ENCODE results near the gene BCL10.

BCL10 gene

DNA sequence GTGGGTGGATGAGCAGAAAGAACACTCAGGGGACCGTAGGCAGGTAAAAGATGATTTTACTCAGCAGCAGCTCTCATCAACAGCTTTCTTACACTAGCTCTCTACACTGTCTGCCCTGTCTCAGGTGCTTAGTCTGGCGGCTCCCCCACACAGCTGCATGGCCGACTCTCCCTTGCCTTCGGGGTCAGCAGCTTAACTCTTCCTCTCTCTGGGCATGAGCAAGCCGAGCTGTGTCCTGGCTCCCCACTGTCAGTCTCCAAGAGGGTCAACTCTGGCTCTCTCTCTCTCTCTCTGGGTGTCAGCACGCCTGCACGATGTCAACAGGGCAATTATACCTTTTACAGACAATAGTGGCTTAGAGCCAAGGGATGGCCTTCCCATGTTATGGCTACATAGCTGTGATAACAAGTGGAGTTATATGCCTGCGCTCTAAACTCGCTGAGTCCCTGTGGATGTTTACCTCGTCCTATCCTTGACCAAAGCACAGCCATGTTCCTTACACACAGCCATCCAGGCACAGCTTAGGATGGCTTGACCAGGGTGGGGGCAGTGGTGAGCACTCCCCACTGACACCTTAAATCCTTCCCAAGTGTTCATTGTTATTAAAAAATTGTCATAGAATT is 3.1 kb upstream of the BCL10 start:
- Mint-ChIP-seq H3K9me3 (no peaks in the 10 kb centered on the region), H3K36me3 (ENCODE audit: low read depth) (no peaks in the 10 kb centered on the region), H3K27me3 (ENCODE audit: low read depth, poor library complexity) (peaks cover 13% of the 10 kb centered on the region), H3K27ac (no peak overlapping the region), H3K4me3 (no peak overlapping the region), H3K4me1 (peaks cover 25% of the 10 kb centered on the region)
- DNase-seq: no peak
- TF ChIP-seq, protein P1, sequence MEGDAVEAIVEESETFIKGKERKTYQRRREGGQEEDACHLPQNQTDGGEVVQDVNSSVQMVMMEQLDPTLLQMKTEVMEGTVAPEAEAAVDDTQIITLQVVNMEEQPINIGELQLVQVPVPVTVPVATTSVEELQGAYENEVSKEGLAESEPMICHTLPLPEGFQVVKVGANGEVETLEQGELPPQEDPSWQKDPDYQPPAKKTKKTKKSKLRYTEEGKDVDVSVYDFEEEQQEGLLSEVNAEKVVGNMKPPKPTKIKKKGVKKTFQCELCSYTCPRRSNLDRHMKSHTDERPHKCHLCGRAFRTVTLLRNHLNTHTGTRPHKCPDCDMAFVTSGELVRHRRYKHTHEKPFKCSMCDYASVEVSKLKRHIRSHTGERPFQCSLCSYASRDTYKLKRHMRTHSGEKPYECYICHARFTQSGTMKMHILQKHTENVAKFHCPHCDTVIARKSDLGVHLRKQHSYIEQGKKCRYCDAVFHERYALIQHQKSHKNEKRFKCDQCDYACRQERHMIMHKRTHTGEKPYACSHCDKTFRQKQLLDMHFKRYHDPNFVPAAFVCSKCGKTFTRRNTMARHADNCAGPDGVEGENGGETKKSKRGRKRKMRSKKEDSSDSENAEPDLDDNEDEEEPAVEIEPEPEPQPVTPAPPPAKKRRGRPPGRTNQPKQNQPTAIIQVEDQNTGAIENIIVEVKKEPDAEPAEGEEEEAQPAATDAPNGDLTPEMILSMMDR (IDR thresholded peaks at IDR 0.05): no peak

DNA sequence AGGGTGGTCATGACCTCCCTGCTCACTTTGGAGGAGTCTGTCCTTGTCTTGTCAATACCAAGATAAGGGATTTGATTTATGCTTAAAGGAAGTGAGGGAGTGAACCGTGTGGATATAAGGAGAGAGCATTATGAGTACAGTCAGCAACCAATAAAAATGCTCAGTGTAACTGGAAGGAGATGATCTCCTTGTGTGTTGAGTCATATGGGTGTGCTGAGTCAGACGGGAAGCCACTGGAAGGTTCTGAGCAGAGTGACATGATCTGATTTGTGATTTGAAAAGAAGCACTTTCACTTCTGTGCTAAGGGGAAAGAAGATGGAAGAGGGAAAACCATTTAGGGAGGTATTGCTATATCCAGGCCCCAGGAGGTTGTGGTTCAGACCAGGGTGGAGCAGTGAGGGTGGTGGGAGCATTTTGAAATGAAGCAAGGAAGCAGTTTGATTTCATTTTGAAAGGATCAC is 2.5 kb upstream of the BCL10 start:
- no peak overlapping the region for H3K4me3 Mint-ChIP-seq
- peaks cover 31% of the 10 kb centered on the region for H3K4me1 Mint-ChIP-seq
- no peak for DNase-seq
- TF ChIP-seq, protein P1 (IDR thresholded peaks at IDR 0.05): no peak
- H3K9me3 Mint-ChIP-seq: no peaks in the 10 kb centered on the region
- H3K27ac Mint-ChIP-seq: no peak overlapping the region
- peaks cover 13% of the 10 kb centered on the region for H3K27me3 Mint-ChIP-seq (ENCODE audit: low read depth, poor library complexity)
- peaks cover under 1% of the 10 kb centered on the region for H3K36me3 Mint-ChIP-seq (ENCODE audit: low read depth)

- Mint-ChIP-seq H3K27ac (no peak overlapping the region), H3K27me3 (ENCODE audit: low read depth, poor library complexity) (peaks cover 13% of the 10 kb centered on the region), H3K36me3 (ENCODE audit: low read depth) (peaks cover 12% of the 10 kb centered on the region), H3K9me3 (no peaks in the 10 kb centered on the region), H3K4me3 (peak overlapping the region; percentile 88), H3K4me1 (peaks cover 38% of the 10 kb centered on the region)
- no peak for DNase-seq
- TF ChIP-seq, protein P1 (IDR thresholded peaks at IDR 0.05): no peak
Observed at GRCh38 chr1:85277802-85278201, 1.4 kb upstream of the BCL10 start.

DNA sequence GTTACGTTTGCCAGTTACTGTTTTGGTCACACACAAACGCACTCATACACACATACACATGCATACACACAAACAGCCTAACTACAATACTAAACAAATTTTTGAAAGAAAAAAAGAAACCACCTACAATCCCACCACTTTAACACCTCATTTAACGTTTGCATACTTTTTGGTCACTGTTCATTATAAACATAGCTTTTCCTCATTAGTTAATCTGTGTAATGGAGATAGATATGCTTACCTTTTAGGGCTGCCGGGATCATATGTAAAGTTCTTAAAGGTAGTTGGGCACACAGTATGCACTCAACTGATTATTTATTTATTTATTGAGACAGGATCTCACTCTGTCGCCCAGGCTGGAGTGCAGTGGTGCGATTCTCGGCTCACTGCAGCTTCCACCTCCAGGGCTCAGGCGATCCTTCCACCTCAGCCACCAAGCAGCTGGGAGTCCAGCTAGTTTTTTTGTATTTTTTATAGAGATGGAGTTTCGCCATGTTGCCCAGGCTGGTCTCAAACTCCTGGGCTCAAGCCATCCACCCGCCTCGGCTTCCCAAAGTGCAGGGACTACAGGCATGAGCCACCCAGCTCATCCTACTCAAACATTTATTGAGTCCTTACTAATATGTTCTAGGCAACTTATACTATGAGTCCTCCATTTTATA is 677 bp upstream of the BCL10 start:
- TF ChIP-seq, protein P1 (IDR thresholded peaks at IDR 0.05): no peak
- peaks cover 38% of the 10 kb centered on the region for H3K4me1 Mint-ChIP-seq
- peak overlapping the region; percentile 94 for H3K27ac Mint-ChIP-seq
- no peaks in the 10 kb centered on the region for H3K9me3 Mint-ChIP-seq
- no peak for DNase-seq
- H3K4me3 Mint-ChIP-seq: peak overlapping the region; percentile 88
- H3K36me3 Mint-ChIP-seq (ENCODE audit: low read depth): peaks cover 14% of the 10 kb centered on the region
- H3K27me3 Mint-ChIP-seq (ENCODE audit: low read depth, poor library complexity): peaks cover 8% of the 10 kb centered on the region

DNA sequence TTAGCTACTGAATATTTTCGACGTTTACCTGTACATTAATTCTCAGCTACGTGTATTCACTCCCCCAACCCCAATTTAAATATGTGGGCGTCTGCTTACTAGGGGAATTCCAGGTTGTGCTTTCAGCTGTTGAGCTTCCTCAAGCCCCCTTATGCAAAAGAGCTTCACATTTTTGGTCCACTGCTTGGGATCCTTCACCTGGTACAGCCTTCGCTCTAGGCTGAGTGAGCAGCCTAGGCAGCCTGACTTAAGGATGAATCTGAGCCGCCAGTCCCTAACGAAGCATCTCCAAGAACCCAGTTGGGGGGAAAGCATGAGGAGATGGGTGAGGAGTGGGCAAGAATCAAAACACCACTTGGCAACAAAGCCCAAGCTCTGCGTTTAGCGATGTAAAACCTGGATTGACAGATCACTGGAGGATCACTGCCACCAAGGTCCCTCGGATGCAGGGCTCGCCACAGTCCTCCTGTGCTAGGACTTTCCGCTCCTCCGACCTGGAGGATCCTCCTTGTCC is 674 bp downstream of the BCL10 start:
- peak overlapping the region; percentile 52 for H3K27ac Mint-ChIP-seq
- H3K4me1 Mint-ChIP-seq: peaks cover 38% of the 10 kb centered on the region
- H3K27me3 Mint-ChIP-seq (ENCODE audit: low read depth, poor library complexity): peaks cover 7% of the 10 kb centered on the region
- no peak for DNase-seq
- TF ChIP-seq, protein P1 (IDR thresholded peaks at IDR 0.05): no peak
- H3K36me3 Mint-ChIP-seq (ENCODE audit: low read depth): peaks cover 23% of the 10 kb centered on the region
- peak overlapping the region; percentile 88 for H3K4me3 Mint-ChIP-seq
- no peaks in the 10 kb centered on the region for H3K9me3 Mint-ChIP-seq

All from nephron progenitor cell (in vitro differentiated cells).